Kidney (tissue), 14 donors: ENCODE data around the gene CFDP1. TPM values are rescaled to one million over a fixed set of nuclear protein-coding genes. Genes with fewer than 3 reads are reported as not detected.
A peak's percentile ranks its signal among the peaks of the same experiment; 100 is the strongest.

Source experiments
- DNase-seq, 5 donors: peaks; one replicate each; pipeline ENCODE4 v3.0.0-alpha.2; 2013 to 2020
- FAIRE-seq: peaks from 2 replicates; lab custom pipeline; 2012; peaks lifted over from hg19 to GRCh38; lab: Jason Lieb, UNC
- H3K27ac ChIP-seq, 2 donors: one replicate each; pipeline ENCODE4 v1.7.0; 2013; ENCODE audit warnings: low read depth in 2 of 2, low read length in 2 of 2, inconsistent platforms in 1 of 2
- H3K27me3 ChIP-seq: one replicate; pipeline ENCODE4 v1.7.1; 2013; ENCODE audit warnings: low read length, inconsistent platforms; ENCODE audit not compliant: control insufficient read depth, insufficient read depth
- H3K36me3 ChIP-seq, 3 donors: one replicate each; pipeline versions ENCODE4 v1.7.0 to v1.7.1; 2013; ENCODE audit warnings: low read length in 3 of 3, control low read depth in 1 of 3, inconsistent platforms in 1 of 3; ENCODE audit not compliant: insufficient read depth in 3 of 3, control insufficient read depth in 2 of 3
- H3K4me1 ChIP-seq, 3 donors: one replicate each; pipeline versions ENCODE4 v1.7.0 to v1.7.1; 2013; ENCODE audit warnings: low read length in 3 of 3, inconsistent platforms in 1 of 3, low read depth in 1 of 3; ENCODE audit not compliant: control insufficient read depth in 2 of 3, insufficient read depth in 2 of 3
- H3K4me3 ChIP-seq, 3 donors: one replicate each; pipeline versions ENCODE4 v1.7.0 to v1.8.1; 2013; ENCODE audit warnings: low read length in 3 of 3, control low read depth in 1 of 3, inconsistent platforms in 1 of 3
- H3K9ac ChIP-seq, 3 donors: one replicate each; pipeline versions ENCODE4 v1.7.0 to v1.7.1; 2013; ENCODE audit warnings: low read length in 3 of 3, control low read depth in 1 of 3, inconsistent platforms in 1 of 3
- H3K9me3 ChIP-seq, 3 donors: one replicate each; pipeline versions ENCODE4 v1.7.0 to v1.7.1; 2013; ENCODE audit warnings: low read length in 3 of 3, control low read depth in 1 of 3, inconsistent platforms in 1 of 3; ENCODE audit not compliant: control insufficient read depth in 2 of 3, insufficient read depth in 1 of 3
- CTCF ChIP-seq: IDR thresholded peaks from 3 replicates; pipeline ENCODE4 v1.5.1; 2012; ENCODE audit warnings: mild to moderate bottlenecking, moderate library complexity, borderline replicate concordance; ENCODE audit not compliant: insufficient read depth; ENCODE audit errors: extremely low read depth
- intact Hi-C: fragments of 100-400 bp; cut with DNase I; formaldehyde crosslinking; loops from one replicate; pipeline ENCODE4 v1.11.1; 2022
- polyA plus RNA-seq: library from polyadenylated mRNA; stranded (reverse); fragments of 350-450 nt; fragmentation: Illumina TruSeq; extraction: RNeasy Lipid Tissue Mini Kit (QIAGEN cat#74804); gene quantifications from one replicate; pipeline ENCODE4 v1.2.3, GENCODE V29; 2014; ENCODE audit warnings: low read depth, low replicate concordance; ENCODE audit not compliant: insufficient read depth
- total RNA-seq: library from RNA; stranded (reverse); fragmentation: NEBNext Ultra II Directional; extraction: Animal tissue kit (Norgen Biotek cat#: 25700); gene quantifications from one replicate; pipeline ENCODE4 v1.2.1, GENCODE V29; 2021
- donor health status: control.
- donor health status: control.
- donor health status: control.
- donor health status: control.
- donor health status: control.
- donor health status: DM: yes; HTN: yes; CAD: no.
- donor health status: Normal renal cell carcinoma (clear cell type).

CFDP1 gene
- total and polyA plus RNA-seq, 2 donors from 2014 or later, result 53.5 to 148 TPM

GRCh38 chr16:75305364-75306098 lies 127.8 kb downstream of the CFDP1 start:
- Histone ChIP-seq H3K36me3 (peaks cover 0 to 11% (median 7%) of the 10 kb centered on the region in 3 donors), H3K4me3 (peak overlapping the region in 2 of 3 donors; percentile 37 to 38), H3K4me1 (peaks cover 0 to 29% (median 23%) of the 10 kb centered on the region in 3 donors)

GRCh38 chr16:75304521-75305363 lies 128.6 kb downstream of the CFDP1 start:
- H3K9ac ChIP-seq, result peak overlapping the region in 2 of 3 donors; percentile 44 to 71
- FAIRE-seq, result no peak
- peak overlapping the region in 1 of 3 donors; percentile 12 for H3K4me3 ChIP-seq
- no peaks in the 10 kb centered on the region for H3K9me3 ChIP-seq
- no peaks in the 10 kb centered on the region for H3K27me3 ChIP-seq
- no peak for TF ChIP-seq CTCF
- peak in 1 of 5 donors; percentile 88 for DNase-seq
- peaks cover 0 to 15% (median 11%) of the 10 kb centered on the region in 3 donors for H3K36me3 ChIP-seq
- peaks cover 0 to 29% (median 23%) of the 10 kb centered on the region in 3 donors for H3K4me1 ChIP-seq
- peak overlapping the region; percentile 67 to 91 for H3K27ac ChIP-seq
- intact Hi-C loops, result no loop called here

More at GRCh38 chr16:75305364-75306098, 127.8 kb downstream of the CFDP1 start:
- peak; percentile 1 for TF ChIP-seq CTCF
- DNase-seq (peak in 4 of 5 donors; percentile 49 to 91 (median 68)), FAIRE-seq (peak; percentile 17)
- Histone ChIP-seq H3K27ac (peak overlapping the region; percentile 67 to 91), H3K27me3 (no peaks in the 10 kb centered on the region), H3K9ac (peak overlapping the region in 1 of 3 donors; percentile 71), H3K9me3 (no peaks in the 10 kb centered on the region)
- intact Hi-C loops, result no loop called here

GRCh38 chr16:75301804-75302203 lies 131.5 kb downstream of the CFDP1 start:
- no peak overlapping the region for H3K4me3 ChIP-seq
- no peak overlapping the region for H3K9ac ChIP-seq
- DNase-seq (no peak), FAIRE-seq (no peak)
- H3K27me3 ChIP-seq, result no peaks in the 10 kb centered on the region
- H3K27ac ChIP-seq, result no peak overlapping the region
- H3K4me1 ChIP-seq, result peaks cover 0 to 27% (median 21%) of the 10 kb centered on the region in 3 donors
- H3K9me3 ChIP-seq, result no peaks in the 10 kb centered on the region
- intact Hi-C loops, result no loop called here
- peaks cover 2 to 16% (median 14%) of the 10 kb centered on the region in 3 donors for H3K36me3 ChIP-seq
- no peak for TF ChIP-seq CTCF
